MM.1S (cell line): ENCODE measurements around the gene KBTBD4.
"Not testable (repeated sequence)": the region's sequence is repeated elsewhere in the genome, so short reads cannot be mapped to it uniquely, and the experiment has no call there.

Experiments
- DNase-seq: peaks from one replicate; pipeline ENCODE4 v3.0.0-alpha.2; 2015
- H2AFZ ChIP-seq: fragments of 300-600 bp; sonication (generic); 2 replicates; pipeline ENCODE4 v1.6.0; 2016; ENCODE audit warnings: antibody characterized with exemption, low read length
- H3F3A ChIP-seq: fragments of 300-600 bp; sonication (generic); 2 replicates; pipeline ENCODE4 v1.6.1; 2016; ENCODE audit warnings: mild to moderate bottlenecking, antibody characterized with exemption, low read length, moderate library complexity, mixed read lengths; ENCODE audit not compliant: insufficient read depth
- H3K27ac ChIP-seq: fragments of 300-600 bp; sonication (generic); 2 replicates; pipeline ENCODE4 v1.5.1; 2016; ENCODE audit warnings: mild to moderate bottlenecking, low read length
- H3K27me3 ChIP-seq: fragments of 300-600 bp; sonication (generic); replicated peaks from 2 replicates; pipeline ENCODE4 v1.6.0; 2016; ENCODE audit warnings: low read length; ENCODE audit not compliant: insufficient read depth
- H3K36me3 ChIP-seq: fragments of 300-600 bp; sonication (generic); replicated peaks from 2 replicates; pipeline ENCODE4 v1.6.1; 2016; ENCODE audit warnings: mild to moderate bottlenecking, low read length, mixed read lengths; ENCODE audit not compliant: insufficient read depth
- H3K4me1 ChIP-seq: fragments of 300-600 bp; sonication (generic); 2 replicates; pipeline ENCODE4 v1.6.1; 2016; ENCODE audit warnings: low read length, mixed read lengths
- H3K4me2 ChIP-seq: fragments of 300-600 bp; sonication (generic); 2 replicates; pipeline ENCODE4 v1.6.0; 2016; ENCODE audit warnings: low read depth, low read length
- H3K4me3 ChIP-seq: fragments of 300-600 bp; sonication (generic); 2 replicates; pipeline ENCODE4 v1.5.1; 2016; ENCODE audit warnings: low read length, mixed read lengths
- H3K79me2 ChIP-seq: fragments of 300-600 bp; sonication (generic); 2 replicates; pipeline ENCODE4 v1.6.1; 2016; ENCODE audit warnings: mixed run types, low read length, mixed read lengths
- H3K9ac ChIP-seq: fragments of 300-600 bp; sonication (generic); 2 replicates; pipeline ENCODE4 v1.6.1; 2016; ENCODE audit warnings: low read length, mixed read lengths
- H3K9me2 ChIP-seq: fragments of 300-600 bp; sonication (generic); replicated peaks from 2 replicates; pipeline ENCODE4 v1.6.1; 2016; ENCODE audit warnings: mild to moderate bottlenecking, low read length, mixed read lengths; ENCODE audit not compliant: insufficient read depth
- H3K9me3 ChIP-seq: fragments of 300-600 bp; sonication (generic); replicated peaks from 2 replicates; pipeline ENCODE4 v1.6.1; 2016; ENCODE audit warnings: mild to moderate bottlenecking, low read length, mixed read lengths; ENCODE audit not compliant: insufficient read depth
- H4K20me1 ChIP-seq: fragments of 300-600 bp; sonication (generic); 2 replicates; pipeline ENCODE4 v1.6.1; 2016; ENCODE audit warnings: mild to moderate bottlenecking, low read length, moderate library complexity, mixed read lengths; ENCODE audit not compliant: insufficient read depth
- CTCF ChIP-seq: fragments of 300-600 bp; sonication (generic); IDR thresholded peaks from 2 replicates; pipeline ENCODE4 v1.5.1; 2016; ENCODE audit warnings: antibody characterized with exemption, low read length, mixed read lengths
- EZH2 ChIP-seq: fragments of 300-600 bp; sonication (generic); optimal IDR thresholded peaks from 2 replicates; pipeline ENCODE3; 2017; ENCODE audit warnings: low read depth, mild to moderate bottlenecking, antibody characterized with exemption, low read length, mixed read lengths
- EZH2phosphoT487 ChIP-seq: fragments of 300-600 bp; sonication (generic); IDR thresholded peaks from 2 replicates; pipeline ENCODE4 v1.6.1; 2018; ENCODE audit warnings: antibody characterized with exemption, low read length

Gene KBTBD4

GRCh38 chr11:47533690-47534151, 45.0 kb downstream of the KBTBD4 start:
- H3K9me2 ChIP-seq, result no peaks in the 10 kb centered on the region
- peaks cover 100% of the 10 kb centered on the region for H3K79me2 ChIP-seq
- H4K20me1 ChIP-seq, result peaks cover 21% of the 10 kb centered on the region; the same call in 1 of the 2 replicates
- DNase-seq, result no peak
- H3K27me3 ChIP-seq, result no peaks in the 10 kb centered on the region
- TF ChIP-seq EZH2phosphoT487, result no peak
- no peak for TF ChIP-seq CTCF
- no peak for TF ChIP-seq EZH2
- no peak overlapping the region for H3K27ac ChIP-seq
- no peak overlapping the region for H3K4me3 ChIP-seq
- H3K9me3 ChIP-seq, result no peaks in the 10 kb centered on the region
- H2AFZ ChIP-seq, result no peak overlapping the region
- no peaks in the 10 kb centered on the region for H3F3A ChIP-seq
- no peaks in the 10 kb centered on the region for H3K36me3 ChIP-seq
- no peak overlapping the region for H3K4me2 ChIP-seq
- no peaks in the 10 kb centered on the region for H3K4me1 ChIP-seq
- H3K9ac ChIP-seq, result no peak overlapping the region

- Histone ChIP-seq H3K4me2 (no peak overlapping the region), H3K9ac (no peak overlapping the region), H3K27ac (no peak overlapping the region)
Measured at GRCh38 chr11:47532597-47533213, 46.1 kb downstream of the KBTBD4 start.

GRCh38 chr11:47531666-47532065, 47.1 kb downstream of the KBTBD4 start:
- H2AFZ ChIP-seq, result no peak overlapping the region
- no peak overlapping the region for H3K9ac ChIP-seq
- TF ChIP-seq EZH2phosphoT487, result no peak
- no peak for TF ChIP-seq EZH2
- no peak for TF ChIP-seq CTCF
- DNase-seq, result no peak
- peaks cover 9% of the 10 kb centered on the region for H3F3A ChIP-seq
- no peaks in the 10 kb centered on the region for H3K36me3 ChIP-seq
- peaks cover 15% of the 10 kb centered on the region for H3K4me1 ChIP-seq
- H3K4me2 ChIP-seq, result no peak overlapping the region
- peaks cover 98% of the 10 kb centered on the region for H3K79me2 ChIP-seq
- no peak overlapping the region for H3K4me3 ChIP-seq
- no peaks in the 10 kb centered on the region for H3K9me3 ChIP-seq
- no peaks in the 10 kb centered on the region for H3K27me3 ChIP-seq
- no peaks in the 10 kb centered on the region for H3K9me2 ChIP-seq
- peaks cover 19% of the 10 kb centered on the region; the same call in 1 of the 2 replicates for H4K20me1 ChIP-seq
- H3K27ac ChIP-seq, result no peak overlapping the region

More at GRCh38 chr11:47532597-47533213, 46.1 kb downstream of the KBTBD4 start:
- no peak for TF ChIP-seq EZH2phosphoT487
- TF ChIP-seq EZH2, result no peak
- TF ChIP-seq CTCF, result no peak
- no peak for DNase-seq
- Histone ChIP-seq H3K36me3 (no peaks in the 10 kb centered on the region), H4K20me1 (peaks cover 17% of the 10 kb centered on the region; the same call in 1 of the 2 replicates), H2AFZ (no peak overlapping the region), H3K9me2 (no peaks in the 10 kb centered on the region), H3K9me3 (no peaks in the 10 kb centered on the region), H3K79me2 (peaks cover 100% of the 10 kb centered on the region), H3K4me1 (peaks cover 6% of the 10 kb centered on the region; the same call in 1 of the 2 replicates), H3K27me3 (no peaks in the 10 kb centered on the region), H3K4me3 (no peak overlapping the region), H3F3A (0 out of 2 replicates have a peak, but pooled peaks cover 2% of the 10 kb centered on the region)

GRCh38 chr11:47530721-47531120, 48.0 kb downstream of the KBTBD4 start:
- H3K36me3 ChIP-seq, H3K4me3 ChIP-seq, H3K4me2 ChIP-seq, H2AFZ ChIP-seq, DNase-seq, H3K27me3 ChIP-seq, H3K9ac ChIP-seq, H3K9me2 ChIP-seq, H3K27ac ChIP-seq, H3K9me3 ChIP-seq: not testable (repeated sequence)
- peaks cover 19% of the 10 kb centered on the region for H3K4me1 ChIP-seq
- H3F3A ChIP-seq, result peaks cover 19% of the 10 kb centered on the region
- H4K20me1 ChIP-seq, result peaks cover 20% of the 10 kb centered on the region; the same call in 1 of the 2 replicates
- peaks cover 98% of the 10 kb centered on the region for H3K79me2 ChIP-seq
